Stimulated activated memory B cell treated with anti-CD40 and anti-IgM and Interleukin-4, amounts not matched to agents 10 μg/mL and 1 μg/mL and 100 μg/mL, for 72 hours (primary cell): ENCODE data around the gene CDKN3.
"Not testable (repeated sequence)": the region's sequence is repeated elsewhere in the genome, so short reads cannot be mapped to it uniquely, and the experiment has no call there.

Experiments used
- ATAC-seq: fragments of 150-1000 bp; cut with Tn5 transposase; 2 replicates; pipeline ENCODE4 v1.10.0; 2021
- H3K27ac Mint-ChIP-seq: one replicate; pipeline ENCODE4 v1.8.0; 2022; ENCODE audit warnings: mild to moderate bottlenecking, mixed read lengths
- H3K27me3 Mint-ChIP-seq: one replicate; pipeline ENCODE4 v1.8.0; 2022; ENCODE audit warnings: mixed read lengths
- H3K36me3 Mint-ChIP-seq: one replicate; pipeline ENCODE4 v1.8.0; 2022; ENCODE audit warnings: mixed read lengths
- H3K4me1 Mint-ChIP-seq: one replicate; pipeline ENCODE4 v1.8.0; 2022; ENCODE audit warnings: mixed read lengths
- H3K4me3 Mint-ChIP-seq: one replicate; pipeline ENCODE4 v1.8.0; 2022; ENCODE audit warnings: mild to moderate bottlenecking, moderate library complexity, mixed read lengths
- H3K9me3 Mint-ChIP-seq: one replicate; pipeline ENCODE4 v1.8.0; 2022; ENCODE audit warnings: mixed read lengths

Gene CDKN3

GRCh38 chr14:54362759-54363437 is 33.9 kb upstream of the CDKN3 start:
- no peak overlapping the region for H3K4me3 Mint-ChIP-seq
- H3K27ac Mint-ChIP-seq, result no peak overlapping the region
- peaks cover 50% of the 10 kb centered on the region for H3K27me3 Mint-ChIP-seq
- no peak for ATAC-seq
- H3K36me3 Mint-ChIP-seq, result no peaks in the 10 kb centered on the region
- peaks cover 4% of the 10 kb centered on the region for H3K4me1 Mint-ChIP-seq
- no peaks in the 10 kb centered on the region for H3K9me3 Mint-ChIP-seq

- peaks cover 4% of the 10 kb centered on the region for H3K4me1 Mint-ChIP-seq
- no peak overlapping the region for H3K4me3 Mint-ChIP-seq
- no peaks in the 10 kb centered on the region for H3K9me3 Mint-ChIP-seq
- peaks cover 38% of the 10 kb centered on the region for H3K27me3 Mint-ChIP-seq
- no peak for ATAC-seq
- H3K27ac Mint-ChIP-seq, result no peak overlapping the region
- H3K36me3 Mint-ChIP-seq, result no peaks in the 10 kb centered on the region
Observed at GRCh38 chr14:54364555-54365415, 32.0 kb upstream of the CDKN3 start.

- ATAC-seq, result peak; percentile 65
- no peaks in the 10 kb centered on the region for H3K9me3 Mint-ChIP-seq
- H3K4me3 Mint-ChIP-seq, result no peak overlapping the region
- peaks cover 4% of the 10 kb centered on the region for H3K4me1 Mint-ChIP-seq
- peaks cover 22% of the 10 kb centered on the region for H3K27me3 Mint-ChIP-seq
- H3K27ac Mint-ChIP-seq, result no peak overlapping the region
- no peaks in the 10 kb centered on the region for H3K36me3 Mint-ChIP-seq
Observed at GRCh38 chr14:54366736-54367735, 29.8 kb upstream of the CDKN3 start.

- Mint-ChIP-seq H3K9me3 (no peaks in the 10 kb centered on the region), H3K4me1 (peaks cover 4% of the 10 kb centered on the region), H3K4me3 (no peak overlapping the region), H3K27ac (no peak overlapping the region), H3K36me3 (no peaks in the 10 kb centered on the region), H3K27me3 (peaks cover 20% of the 10 kb centered on the region)
- ATAC-seq, result no peak
Observed at GRCh38 chr14:54368291-54368690, 28.5 kb upstream of the CDKN3 start.

GRCh38 chr14:54369343-54369742 is 27.5 kb upstream of the CDKN3 start:
- H3K4me3 Mint-ChIP-seq, result no peak overlapping the region
- no peaks in the 10 kb centered on the region for H3K9me3 Mint-ChIP-seq
- H3K4me1 Mint-ChIP-seq, result no peaks in the 10 kb centered on the region
- H3K27me3 Mint-ChIP-seq, result peaks cover 12% of the 10 kb centered on the region
- H3K36me3 Mint-ChIP-seq, result no peaks in the 10 kb centered on the region
- no peak for ATAC-seq
- H3K27ac Mint-ChIP-seq, result no peak overlapping the region

GRCh38 chr14:54370323-54371198 is 26.2 kb upstream of the CDKN3 start:
- Mint-ChIP-seq H3K9me3 (no peaks in the 10 kb centered on the region), H3K4me3 (no peak overlapping the region), H3K27me3 (peaks cover 18% of the 10 kb centered on the region), H3K27ac (no peak overlapping the region), H3K36me3 (no peaks in the 10 kb centered on the region), H3K4me1 (no peaks in the 10 kb centered on the region)
- no peak for ATAC-seq

- Mint-ChIP-seq H3K27me3 (peaks cover 26% of the 10 kb centered on the region), H3K9me3 (no peaks in the 10 kb centered on the region), H3K36me3 (no peaks in the 10 kb centered on the region), H3K4me3 (no peak overlapping the region), H3K27ac (no peak overlapping the region), H3K4me1 (peaks cover 14% of the 10 kb centered on the region)
- no peak for ATAC-seq
Observed at GRCh38 chr14:54374117-54374884, 22.5 kb upstream of the CDKN3 start.

GRCh38 chr14:54377501-54377900 is 19.3 kb upstream of the CDKN3 start:
- peaks cover 35% of the 10 kb centered on the region for H3K27me3 Mint-ChIP-seq
- H3K36me3 Mint-ChIP-seq, result no peaks in the 10 kb centered on the region
- H3K4me3 Mint-ChIP-seq, result no peak overlapping the region
- ATAC-seq, result no peak
- H3K4me1 Mint-ChIP-seq, result peaks cover 16% of the 10 kb centered on the region
- H3K27ac Mint-ChIP-seq, result no peak overlapping the region
- H3K9me3 Mint-ChIP-seq, result peaks cover 2% of the 10 kb centered on the region

GRCh38 chr14:54378893-54379292 is 17.9 kb upstream of the CDKN3 start:
- not testable (repeated sequence) for H3K27ac Mint-ChIP-seq, ATAC-seq, H3K4me3 Mint-ChIP-seq, H3K9me3 Mint-ChIP-seq, H3K36me3 Mint-ChIP-seq
- Mint-ChIP-seq H3K4me1 (peaks cover 16% of the 10 kb centered on the region), H3K27me3 (peaks cover 35% of the 10 kb centered on the region)

- not testable (repeated sequence) for H3K27ac Mint-ChIP-seq, H3K36me3 Mint-ChIP-seq, H3K9me3 Mint-ChIP-seq, ATAC-seq, H3K4me3 Mint-ChIP-seq
- Mint-ChIP-seq H3K4me1 (peaks cover 16% of the 10 kb centered on the region), H3K27me3 (peaks cover 29% of the 10 kb centered on the region)
Observed at GRCh38 chr14:54380558-54380957, 16.2 kb upstream of the CDKN3 start.

GRCh38 chr14:54381821-54382220 is 15.0 kb upstream of the CDKN3 start:
- H3K27me3 Mint-ChIP-seq, result peaks cover 33% of the 10 kb centered on the region
- no peak overlapping the region for H3K4me3 Mint-ChIP-seq

GRCh38 chr14:54383835-54384234 is 13.0 kb upstream of the CDKN3 start:
- Mint-ChIP-seq H3K4me3 (no peak overlapping the region), H3K27ac (no peak overlapping the region), H3K36me3 (no peaks in the 10 kb centered on the region), H3K9me3 (peaks cover 2% of the 10 kb centered on the region), H3K4me1 (peaks cover 7% of the 10 kb centered on the region), H3K27me3 (peaks cover 36% of the 10 kb centered on the region)
- ATAC-seq, result no peak

More at GRCh38 chr14:54381821-54382220, 15.0 kb upstream of the CDKN3 start:
- peaks cover 16% of the 10 kb centered on the region for H3K4me1 Mint-ChIP-seq
- no peaks in the 10 kb centered on the region for H3K36me3 Mint-ChIP-seq
- no peak for ATAC-seq
- H3K27ac Mint-ChIP-seq, result no peak overlapping the region
- H3K9me3 Mint-ChIP-seq, result peaks cover 2% of the 10 kb centered on the region

- Mint-ChIP-seq H3K27me3 (peaks cover 28% of the 10 kb centered on the region), H3K9me3 (peaks cover 2% of the 10 kb centered on the region), H3K4me3 (no peak overlapping the region), H3K36me3 (no peaks in the 10 kb centered on the region), H3K27ac (no peak overlapping the region), H3K4me1 (no peaks in the 10 kb centered on the region)
- ATAC-seq, result no peak
Observed at GRCh38 chr14:54385556-54385955, 11.3 kb upstream of the CDKN3 start.

- peaks cover 41% of the 10 kb centered on the region for H3K27me3 Mint-ChIP-seq
- H3K4me1 Mint-ChIP-seq, result no peaks in the 10 kb centered on the region
- no peak overlapping the region for H3K27ac Mint-ChIP-seq
- H3K4me3 Mint-ChIP-seq, result no peak overlapping the region
- ATAC-seq, result no peak
- H3K9me3 Mint-ChIP-seq, result no peaks in the 10 kb centered on the region
- no peaks in the 10 kb centered on the region for H3K36me3 Mint-ChIP-seq
Observed at GRCh38 chr14:54387328-54387727, 9.5 kb upstream of the CDKN3 start.
